NB4 (cell line): ENCODE measurements around the gene GCH1.
"Not testable (repeated sequence)": the region's sequence is repeated elsewhere in the genome, so short reads cannot be mapped to it uniquely, and the experiment has no call there.

Experiments
- MAX ChIP-seq: IDR thresholded peaks from 2 replicates; pipeline ENCODE4 v1.6.1; 2011; ENCODE audit warnings: low read depth, low read length
- POLR2A ChIP-seq: IDR thresholded peaks from 2 replicates; pipeline ENCODE4 v1.6.1; 2011; ENCODE audit warnings: mild to moderate bottlenecking; ENCODE audit not compliant: insufficient read length; ENCODE audit errors: extremely low read depth
- TF ChIP-seq, protein P1 (sequence below): IDR thresholded peaks from one replicate; pipeline ENCODE4 v1.5.1; 2012; ENCODE audit warnings: low read depth, low read length

- not testable (repeated sequence) for TF ChIP-seq POLR2A, MAX
- TF ChIP-seq, protein P1, sequence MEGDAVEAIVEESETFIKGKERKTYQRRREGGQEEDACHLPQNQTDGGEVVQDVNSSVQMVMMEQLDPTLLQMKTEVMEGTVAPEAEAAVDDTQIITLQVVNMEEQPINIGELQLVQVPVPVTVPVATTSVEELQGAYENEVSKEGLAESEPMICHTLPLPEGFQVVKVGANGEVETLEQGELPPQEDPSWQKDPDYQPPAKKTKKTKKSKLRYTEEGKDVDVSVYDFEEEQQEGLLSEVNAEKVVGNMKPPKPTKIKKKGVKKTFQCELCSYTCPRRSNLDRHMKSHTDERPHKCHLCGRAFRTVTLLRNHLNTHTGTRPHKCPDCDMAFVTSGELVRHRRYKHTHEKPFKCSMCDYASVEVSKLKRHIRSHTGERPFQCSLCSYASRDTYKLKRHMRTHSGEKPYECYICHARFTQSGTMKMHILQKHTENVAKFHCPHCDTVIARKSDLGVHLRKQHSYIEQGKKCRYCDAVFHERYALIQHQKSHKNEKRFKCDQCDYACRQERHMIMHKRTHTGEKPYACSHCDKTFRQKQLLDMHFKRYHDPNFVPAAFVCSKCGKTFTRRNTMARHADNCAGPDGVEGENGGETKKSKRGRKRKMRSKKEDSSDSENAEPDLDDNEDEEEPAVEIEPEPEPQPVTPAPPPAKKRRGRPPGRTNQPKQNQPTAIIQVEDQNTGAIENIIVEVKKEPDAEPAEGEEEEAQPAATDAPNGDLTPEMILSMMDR: not testable (repeated sequence)
Observed at GRCh38 chr14:54801482-54801881, 101.1 kb downstream of the GCH1 start.
